HG03108 (cell line): ENCODE results near the gene TMEM154.
"Not testable (repeated sequence)": the region's sequence is repeated elsewhere in the genome, so short reads cannot be mapped to it uniquely, and the experiment has no call there.

Experiments used
- ATAC-seq: cut with Tn5 transposase; IDR thresholded peaks from one replicate; pipeline ENCODE4 v1.9.1; 2021; ENCODE audit warnings: moderate library complexity; ENCODE audit not compliant: unreplicated experiment

TMEM154 gene

GRCh38 chr4:152668338-152668964 is 11.3 kb downstream of the TMEM154 start:
- no peak for ATAC-seq

GRCh38 chr4:152667781-152668180 is 12.0 kb downstream of the TMEM154 start:
- no peak for ATAC-seq

- no peak for ATAC-seq
These were observed 12.9 kb downstream of the TMEM154 start for GRCh38 chr4:152666946-152667345.

- peak; percentile 26 for ATAC-seq
These were observed 14.0 kb downstream of the TMEM154 start for GRCh38 chr4:152665691-152666395.

GRCh38 chr4:152664067-152664378 is 15.8 kb downstream of the TMEM154 start:
- not testable (repeated sequence) for ATAC-seq

- ATAC-seq = peak; percentile 54
These were observed 16.4 kb downstream of the TMEM154 start for GRCh38 chr4:152663203-152664066.

GRCh38 chr4:152661649-152662048 is 18.1 kb downstream of the TMEM154 start:
- no peak for ATAC-seq

GRCh38 chr4:152660526-152660925 is 19.3 kb downstream of the TMEM154 start:
- no peak for ATAC-seq

- ATAC-seq = no peak
These were observed 20.0 kb downstream of the TMEM154 start for GRCh38 chr4:152659806-152660205.

- no peak for ATAC-seq
These were observed 22.1 kb downstream of the TMEM154 start for GRCh38 chr4:152657657-152658056.

GRCh38 chr4:152655272-152656129 is 24.3 kb downstream of the TMEM154 start:
- ATAC-seq = no peak

- no peak for ATAC-seq
These were observed 27.7 kb downstream of the TMEM154 start for GRCh38 chr4:152652102-152652501.

- no peak for ATAC-seq
These were observed 28.2 kb downstream of the TMEM154 start for GRCh38 chr4:152651473-152652060.

GRCh38 chr4:152646221-152646620 is 33.6 kb downstream of the TMEM154 start:
- ATAC-seq = no peak

GRCh38 chr4:152644130-152644529 is 35.7 kb downstream of the TMEM154 start:
- no peak for ATAC-seq

GRCh38 chr4:152643153-152644035 is 36.4 kb downstream of the TMEM154 start:
- peak; percentile 77 for ATAC-seq

GRCh38 chr4:152640058-152640921 is 39.5 kb downstream of the TMEM154 start:
- ATAC-seq = no peak

- ATAC-seq = no peak
These were observed 43.9 kb downstream of the TMEM154 start for GRCh38 chr4:152635851-152636250.
